Measurements from ENCODE around the gene SEC14L2.
A peak's percentile ranks its signal among the peaks of the same experiment; 100 is the strongest.

The SEC14L2 gene

GRCh38 chr22:30470655-30471054, 73.8 kb downstream of the SEC14L2 start:
- H3K27me3 ChIP-seq (ENCODE audit: control insufficient read depth in 3 of 3, insufficient read depth in 3 of 3, low read depth in 1 of 3, low read length in 3 of 3) = peaks cover 0 to 20% (median 2%) of the 10 kb centered on the region in 3 experiments
- no peak overlapping the region for H4K8ac ChIP-seq (ENCODE audit: low read depth, low read length)
- no peak overlapping the region for H2BK15ac ChIP-seq (ENCODE audit: low read length)
- no peak overlapping the region for H3K18ac ChIP-seq (ENCODE audit: low read length)
- no peak overlapping the region for H4K91ac ChIP-seq (ENCODE audit: low read depth, low read length, poor library complexity)
- H3K4ac ChIP-seq (ENCODE audit: low read length) = no peak overlapping the region
- H3K9me3 ChIP-seq (replicated peaks in 1 of 2; ENCODE audit: control insufficient read depth in 2 of 2, insufficient read depth in 1 of 2, low read depth in 1 of 2, low read length in 2 of 2) = no peaks in the 10 kb centered on the region
- no peak overlapping the region for H3K4me3 ChIP-seq (ENCODE audit: low read length in 2 of 2)
- no peak overlapping the region for H3K14ac ChIP-seq (ENCODE audit: low read length)
- no peak overlapping the region for H3K4me2 ChIP-seq (ENCODE audit: insufficient read depth, low read length, poor library complexity, severe bottlenecking)
- H2BK5ac ChIP-seq (ENCODE audit: low read length) = no peak overlapping the region
- no peak overlapping the region for H2AK5ac ChIP-seq (ENCODE audit: low read depth, low read length)
- no peak overlapping the region for H2AFZ ChIP-seq (ENCODE audit: low read length)
- no peak for DNase-seq (ENCODE audit: low spot score)
- no peak overlapping the region for H2BK12ac ChIP-seq (ENCODE audit: low read length)
- H3K79me1 ChIP-seq (ENCODE audit: low read depth, low read length) = no peaks in the 10 kb centered on the region
- no peak overlapping the region for H3K27ac ChIP-seq (replicated peaks; ENCODE audit: low read length)
- H3K4me1 ChIP-seq (ENCODE audit: control insufficient read depth in 2 of 2, insufficient read depth in 1 of 2, low read depth in 1 of 2, low read length in 2 of 2) = no peaks in the 10 kb centered on the region
- no peaks in the 10 kb centered on the region for H3K36me3 ChIP-seq (replicated peaks in 1 of 2; ENCODE audit: control insufficient read depth in 2 of 2, insufficient read depth in 2 of 2, low read length in 2 of 2)
- no peak overlapping the region for H3K23ac ChIP-seq (ENCODE audit: low read depth, low read length, poor library complexity)
- no peak overlapping the region for H2BK120ac ChIP-seq (ENCODE audit: low read depth, low read length)
- 100% methylated on average over 1 of the region's 2 CpGs; no CpG with 5 or more reads in 1 of the 2 donors for WGBS, 2 donors (ENCODE audit: extremely low coverage in 2 of 2, insufficient read length in 2 of 2, insufficient replicate concordance in 1 of 2)
- no peak overlapping the region for H3K9ac ChIP-seq (ENCODE audit: low read depth, low read length, poor library complexity)

- Histone ChIP-seq H4K8ac (ENCODE audit: low read depth, low read length) (no peak within 1 kb of the TSS), H2BK12ac (ENCODE audit: low read length) (no peak within 1 kb of the TSS), H3K4ac (ENCODE audit: low read length) (no peak within 1 kb of the TSS), H2BK120ac (ENCODE audit: low read depth, low read length) (no peak within 1 kb of the TSS), H3K23ac (ENCODE audit: low read depth, low read length, poor library complexity) (peak within 1 kb of the TSS; percentile 46), H2AK5ac (ENCODE audit: low read depth, low read length) (peak within 1 kb of the TSS; percentile 33), H3K9me3 (replicated peaks in 1 of 2; ENCODE audit: control insufficient read depth in 2 of 2, insufficient read depth in 1 of 2, low read depth in 1 of 2, low read length in 2 of 2) (no peaks in the 10 kb centered on the region), H2BK15ac (ENCODE audit: low read length) (no peak within 1 kb of the TSS), H3K27ac (replicated peaks; ENCODE audit: low read length) (no peak within 1 kb of the TSS), H2AFZ (ENCODE audit: low read length) (no peak within 1 kb of the TSS), H3K36me3 (replicated peaks in 1 of 2; ENCODE audit: control insufficient read depth in 2 of 2, insufficient read depth in 2 of 2, low read length in 2 of 2) (no peaks in the 10 kb centered on the region), H3K79me1 (ENCODE audit: low read depth, low read length) (no peaks in the 10 kb centered on the region), H3K18ac (ENCODE audit: low read length) (no peak within 1 kb of the TSS), H3K9ac (ENCODE audit: low read depth, low read length, poor library complexity) (no peak within 1 kb of the TSS), H4K91ac (ENCODE audit: low read depth, low read length, poor library complexity) (no peak within 1 kb of the TSS), H2BK5ac (ENCODE audit: low read length) (no peak within 1 kb of the TSS), H3K14ac (ENCODE audit: low read length) (no peak within 1 kb of the TSS), H3K4me3 (ENCODE audit: low read length in 2 of 2) (no peak within 1 kb of the TSS), H3K4me1 (ENCODE audit: control insufficient read depth in 2 of 2, insufficient read depth in 1 of 2, low read depth in 1 of 2, low read length in 2 of 2) (peaks cover 0 to 3% of the 10 kb centered on the region in 2 donors), H3K27me3 (ENCODE audit: control insufficient read depth in 3 of 3, insufficient read depth in 3 of 3, low read depth in 1 of 3, low read length in 3 of 3) (peaks cover 0 to 25% (median 2%) of the 10 kb centered on the region in 3 experiments), H3K4me2 (ENCODE audit: insufficient read depth, low read length, poor library complexity, severe bottlenecking) (no peak within 1 kb of the TSS)
- WGBS, 2 donors (ENCODE audit: extremely low coverage in 2 of 2, insufficient read length in 2 of 2, insufficient replicate concordance in 1 of 2) = no CpG with 5 or more reads among the region's 13 CpGs
- no peak for DNase-seq (ENCODE audit: low spot score)
Observed at GRCh38 chr22:30471616-30472318, 74.9 kb downstream of the SEC14L2 start, which contains the start of gene SEC14L3. Gene SEC14L3, minus strand, starts transcription at chr22:30472017. Its CDS starts 59 bp downstream, at chr22:30471958.

GRCh38 chr22:30472994-30473720, 76.3 kb downstream of the SEC14L2 start:
- Histone ChIP-seq H2AK5ac (ENCODE audit: low read depth, low read length) (no peak overlapping the region), H3K9ac (ENCODE audit: low read depth, low read length, poor library complexity) (no peak overlapping the region), H3K14ac (ENCODE audit: low read length) (no peak overlapping the region), H3K9me3 (replicated peaks in 1 of 2; ENCODE audit: control insufficient read depth in 2 of 2, insufficient read depth in 1 of 2, low read depth in 1 of 2, low read length in 2 of 2) (no peaks in the 10 kb centered on the region), H3K4me3 (ENCODE audit: low read length in 2 of 2) (no peak overlapping the region), H2BK15ac (ENCODE audit: low read length) (no peak overlapping the region), H3K4me1 (ENCODE audit: control insufficient read depth in 2 of 2, insufficient read depth in 1 of 2, low read depth in 1 of 2, low read length in 2 of 2) (peaks cover 0 to 3% of the 10 kb centered on the region in 2 donors), H3K36me3 (replicated peaks in 1 of 2; ENCODE audit: control insufficient read depth in 2 of 2, insufficient read depth in 2 of 2, low read length in 2 of 2) (no peaks in the 10 kb centered on the region), H3K23ac (ENCODE audit: low read depth, low read length, poor library complexity) (no peak overlapping the region), H3K79me1 (ENCODE audit: low read depth, low read length) (no peaks in the 10 kb centered on the region), H4K8ac (ENCODE audit: low read depth, low read length) (no peak overlapping the region), H2BK120ac (ENCODE audit: low read depth, low read length) (no peak overlapping the region), H2BK12ac (ENCODE audit: low read length) (no peak overlapping the region), H3K18ac (ENCODE audit: low read length) (no peak overlapping the region), H3K27me3 (ENCODE audit: control insufficient read depth in 3 of 3, insufficient read depth in 3 of 3, low read depth in 1 of 3, low read length in 3 of 3) (peaks cover 0 to 29% (median 2%) of the 10 kb centered on the region in 3 experiments), H3K4ac (ENCODE audit: low read length) (no peak overlapping the region), H3K27ac (replicated peaks; ENCODE audit: low read length) (no peak overlapping the region), H4K91ac (ENCODE audit: low read depth, low read length, poor library complexity) (no peak overlapping the region), H2AFZ (ENCODE audit: low read length) (no peak overlapping the region), H3K4me2 (ENCODE audit: insufficient read depth, low read length, poor library complexity, severe bottlenecking) (no peak overlapping the region), H2BK5ac (ENCODE audit: low read length) (no peak overlapping the region)
- DNase-seq (ENCODE audit: low spot score) = no peak
- WGBS, 2 donors (ENCODE audit: extremely low coverage in 2 of 2, insufficient read length in 2 of 2, insufficient replicate concordance in 1 of 2) = no CpG with 5 or more reads among the region's 4 CpGs

- Histone ChIP-seq H2BK12ac (ENCODE audit: low read length) (no peak overlapping the region), H2BK5ac (ENCODE audit: low read length) (no peak overlapping the region), H2AK5ac (ENCODE audit: low read depth, low read length) (no peak overlapping the region), H4K91ac (ENCODE audit: low read depth, low read length, poor library complexity) (no peak overlapping the region), H2BK120ac (ENCODE audit: low read depth, low read length) (no peak overlapping the region), H3K4me1 (ENCODE audit: control insufficient read depth in 2 of 2, insufficient read depth in 1 of 2, low read depth in 1 of 2, low read length in 2 of 2) (peaks cover 0 to 3% of the 10 kb centered on the region in 2 donors), H3K9me3 (replicated peaks in 1 of 2; ENCODE audit: control insufficient read depth in 2 of 2, insufficient read depth in 1 of 2, low read depth in 1 of 2, low read length in 2 of 2) (no peaks in the 10 kb centered on the region), H3K4me3 (ENCODE audit: low read length in 2 of 2) (no peak overlapping the region), H3K4me2 (ENCODE audit: insufficient read depth, low read length, poor library complexity, severe bottlenecking) (no peak overlapping the region), H3K23ac (ENCODE audit: low read depth, low read length, poor library complexity) (no peak overlapping the region), H3K27me3 (ENCODE audit: control insufficient read depth in 3 of 3, insufficient read depth in 3 of 3, low read depth in 1 of 3, low read length in 3 of 3) (peaks cover 0 to 30% (median 2%) of the 10 kb centered on the region in 3 experiments), H3K36me3 (replicated peaks in 1 of 2; ENCODE audit: control insufficient read depth in 2 of 2, insufficient read depth in 2 of 2, low read length in 2 of 2) (no peaks in the 10 kb centered on the region), H3K9ac (ENCODE audit: low read depth, low read length, poor library complexity) (no peak overlapping the region), H4K8ac (ENCODE audit: low read depth, low read length) (no peak overlapping the region), H2AFZ (ENCODE audit: low read length) (no peak overlapping the region), H3K18ac (ENCODE audit: low read length) (no peak overlapping the region), H3K4ac (ENCODE audit: low read length) (no peak overlapping the region), H3K14ac (ENCODE audit: low read length) (no peak overlapping the region), H3K79me1 (ENCODE audit: low read depth, low read length) (no peaks in the 10 kb centered on the region), H3K27ac (replicated peaks; ENCODE audit: low read length) (no peak overlapping the region), H2BK15ac (ENCODE audit: low read length) (no peak overlapping the region)
- no CpG with 5 or more reads among the region's 4 CpGs for WGBS, 2 donors (ENCODE audit: extremely low coverage in 2 of 2, insufficient read length in 2 of 2, insufficient replicate concordance in 1 of 2)
- no peak for DNase-seq (ENCODE audit: low spot score)
Observed at GRCh38 chr22:30474121-30474520, 77.3 kb downstream of the SEC14L2 start.
